Measurements from ENCODE around the gene PIGV.
"Not testable (repeated sequence)": the region's sequence is repeated elsewhere in the genome, so short reads cannot be mapped to it uniquely, and the experiment has no call there.

The PIGV gene

GRCh38 chr1:26833432-26834405 is 46.0 kb downstream of the PIGV start:
- peak; percentile 48 for DNase-seq (ENCODE audit: low read depth)

DNA sequence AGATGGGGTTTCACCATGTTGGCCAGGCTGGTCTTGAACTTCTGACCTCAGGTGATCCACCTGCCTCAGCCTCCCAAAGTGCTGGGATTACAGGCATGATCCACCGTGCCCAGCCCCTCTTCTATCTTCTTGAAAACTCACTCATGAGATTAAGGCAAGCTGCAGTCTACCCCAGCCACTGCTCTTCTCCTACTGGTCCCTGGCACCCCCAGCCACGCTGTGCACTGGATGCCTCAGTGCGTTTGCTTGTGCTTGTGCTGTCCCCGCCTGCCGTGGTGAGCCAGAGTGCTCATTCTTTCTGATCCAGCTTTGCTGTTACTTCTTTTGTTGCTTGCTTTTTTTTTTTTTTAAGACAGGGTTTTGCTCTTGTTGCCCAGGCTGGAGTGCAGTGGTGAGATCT is 49.9 kb downstream of the PIGV start:
- not testable (repeated sequence) for DNase-seq (ENCODE audit: low read depth)

- DNase-seq (ENCODE audit: low read depth): no peak
These were observed 51.0 kb downstream of the PIGV start for GRCh38 chr1:26838474-26839338.

GRCh38 chr1:26839339-26839722 is 51.6 kb downstream of the PIGV start:
- DNase-seq (ENCODE audit: low read depth): no peak

GRCh38 chr1:26839779-26840178 is 52.0 kb downstream of the PIGV start:
- DNase-seq (ENCODE audit: low read depth): no peak

- no peak for DNase-seq (ENCODE audit: low read depth)
These were observed 56.9 kb downstream of the PIGV start for GRCh38 chr1:26844424-26845196.

GRCh38 chr1:26847826-26848225 is 60.1 kb downstream of the PIGV start:
- not testable (repeated sequence) for DNase-seq (ENCODE audit: low read depth)

All from CMK (cell line).